K562 (cell line): ENCODE measurements around the gene FGR. TPM values are rescaled to one million over a fixed set of nuclear protein-coding genes. Genes with fewer than 3 reads are reported as not detected.
A peak's percentile ranks its signal among the peaks of the same experiment; 100 is the strongest.

Source experiments
- BMI1 ChIP-seq: fragments of 150-350 bp; IDR thresholded peaks from 2 replicates; pipeline ENCODE4 v1.6.1; 2014; ENCODE audit warnings: low read length
- CBX1 ChIP-seq: sonication (generic); IDR thresholded peaks from 2 replicates; pipeline ENCODE4 v1.6.1; 2016; ENCODE audit warnings: antibody characterized with exemption, low read depth, mild to moderate bottlenecking
- DPF2 ChIP-seq: fragments of 450-650 bp; IDR thresholded peaks from 2 replicates; pipeline ENCODE4 v1.6.1; 2016
- EP400 ChIP-seq: fragments of 450-650 bp; IDR thresholded peaks from 2 replicates; pipeline ENCODE4 v1.6.1; 2017; ENCODE audit warnings: antibody characterized with exemption, mild to moderate bottlenecking, moderate library complexity
- FOS ChIP-seq: IDR thresholded peaks from 3 replicates; pipeline ENCODE4 v1.6.1; 2011; ENCODE audit not compliant: insufficient read length; ENCODE audit errors: extremely low read depth
- MTA3 ChIP-seq: fragments of 450-650 bp; formaldehyde crosslinking; IDR thresholded peaks from 2 replicates; pipeline ENCODE4 v1.6.1; 2017; ENCODE audit warnings: mild to moderate bottlenecking, borderline replicate concordance
- NFXL1 ChIP-seq: fragments of 450-650 bp; formaldehyde crosslinking; IDR thresholded peaks from 2 replicates; pipeline ENCODE4 v1.4.0; 2021; ENCODE audit warnings: mild to moderate bottlenecking
- PHF21A ChIP-seq: fragments of 450-650 bp; IDR thresholded peaks from 2 replicates; pipeline ENCODE4 v1.6.1; 2017; ENCODE audit warnings: low read depth, borderline replicate concordance
- POLR3A ChIP-seq: IDR thresholded peaks from 2 replicates; pipeline ENCODE4 v1.6.1; 2011; ENCODE audit warnings: borderline replicate concordance, mild to moderate bottlenecking, moderate library complexity; ENCODE audit not compliant: insufficient read length, insufficient read depth; ENCODE audit errors: extremely low read depth
- RFX7 ChIP-seq: fragments of 250-450 bp; sonication (Bioruptor Pico); IDR thresholded peaks from 2 replicates; pipeline ENCODE4 v1.5.1; 2021; ENCODE audit warnings: mild to moderate bottlenecking
- SIN3A ChIP-seq, 2 experiments: fragments of 150-350 bp in 1 of 2; IDR thresholded peaks; 2 replicates each; pipeline ENCODE4 v1.6.1; 2011 to 2016; ENCODE audit warnings: borderline replicate concordance in 2 of 2, low read depth in 2 of 2, low read length in 2 of 2, mild to moderate bottlenecking in 2 of 2, moderate library complexity in 2 of 2; ENCODE audit not compliant: control insufficient read depth in 1 of 2
- SMARCA4 ChIP-seq: fragments of 450-650 bp; IDR thresholded peaks from 2 replicates; pipeline ENCODE4 v1.6.1; 2016
- SRSF1 ChIP-seq: fragments of 200-400 bp; formaldehyde crosslinking; IDR thresholded peaks from 2 replicates; pipeline ENCODE4 v1.6.1; 2017; ENCODE audit warnings: mild to moderate bottlenecking, low read depth, low read length, moderate library complexity
- TCFL5 ChIP-seq: fragments of 250-450 bp; sonication (Bioruptor Pico); conservative IDR thresholded peaks from 2 replicates; pipeline ENCODE4 v1.6.1; 2021; ENCODE audit warnings: mild to moderate bottlenecking, moderate library complexity, matching md5 sums
- ZFP1 ChIP-seq: fragments of 450-650 bp; formaldehyde crosslinking; IDR thresholded peaks from 2 replicates; pipeline ENCODE4 v1.4.0; 2020; ENCODE audit warnings: mild to moderate bottlenecking, mixed read lengths
- polyA plus RNA-seq, 8 experiments: library from polyadenylated mRNA; depleted of rRNA in 4 of 8; stranded (reverse) in 5 of 8; unstranded in 3 of 8; fragments of >200 nt; fragmentation: Nextera tagmentation in 2 of 8; fragmentation: Illumina TruSeq in 1 of 8; extraction: Ambion mirVana in 2 of 8; extraction: Trizol in 1 of 8; gene quantifications; 2 replicates each; pipeline versions ENCODE4 v1.2.1 to v1.2.3, GENCODE V29; 2011 to 2014; ENCODE audit warnings: inconsistent platforms in 1 of 8, missing spikeins in 1 of 8
- total RNA-seq, 7 experiments: library from RNA; depleted of rRNA in 6 of 7; stranded (reverse); fragments of >200 nt in 6 of 7; fragmentation: Illumina TruSeq in 2 of 7; extraction: Trizol in 2 of 7; gene quantifications; 2 replicates each; pipeline versions ENCODE4 v1.2.1 to v1.2.3, GENCODE V29; 2011 to 2021; ENCODE audit warnings: low replicate concordance in 1 of 7
- TF ChIP-seq, protein P1 (sequence below), 3 experiments: fragments of 200-800 bp in 1 of 3; fragments of 250-450 bp in 1 of 3; fragments of 450-650 bp in 1 of 3; sonication (Bioruptor Pico) in 1 of 3; sonication (Bioruptor generic) in 1 of 3; formaldehyde crosslinking in 1 of 3; IDR thresholded peaks; 2 replicates each; pipeline versions ENCODE4 v1.6.1 to v1.8.0; 2016 to 2022; ENCODE audit warnings: mild to moderate bottlenecking in 2 of 3, missing genetic modification characterization in 2 of 3, missing compliant biosample characterization in 1 of 3, moderate library complexity in 1 of 3
- TF ChIP-seq, protein P2 (sequence below): fragments of 250-450 bp; sonication (Bioruptor Pico); IDR thresholded peaks from 2 replicates; pipeline ENCODE4 v1.4.0; 2020; ENCODE audit warnings: borderline replicate concordance
- TF ChIP-seq, protein P3 (sequence below): sonication (generic); formaldehyde crosslinking; IDR thresholded peaks from 2 replicates; pipeline ENCODE4 v1.8.1; 2023; ENCODE audit warnings: mild to moderate bottlenecking, missing genetic modification reagents, moderate library complexity
- TF ChIP-seq, protein P4 (sequence below): fragments of 450-650 bp; IDR thresholded peaks from 2 replicates; pipeline ENCODE4 v1.6.1; 2016; ENCODE audit warnings: missing biosample characterization, missing genetic modification characterization
- TF ChIP-seq, protein P5 (sequence below): fragments of 450-650 bp; IDR thresholded peaks from 2 replicates; pipeline ENCODE4 v1.6.1; 2014; ENCODE audit warnings: low read depth, mild to moderate bottlenecking, moderate library complexity, borderline replicate concordance

The FGR gene
- total and polyA plus RNA-seq, 9 of the 15 experiments (the other 6 are each of a cell fraction or from before 2014, with no cell fraction given) = 0.04 to 0.11 TPM; not detected in 7

DNA sequence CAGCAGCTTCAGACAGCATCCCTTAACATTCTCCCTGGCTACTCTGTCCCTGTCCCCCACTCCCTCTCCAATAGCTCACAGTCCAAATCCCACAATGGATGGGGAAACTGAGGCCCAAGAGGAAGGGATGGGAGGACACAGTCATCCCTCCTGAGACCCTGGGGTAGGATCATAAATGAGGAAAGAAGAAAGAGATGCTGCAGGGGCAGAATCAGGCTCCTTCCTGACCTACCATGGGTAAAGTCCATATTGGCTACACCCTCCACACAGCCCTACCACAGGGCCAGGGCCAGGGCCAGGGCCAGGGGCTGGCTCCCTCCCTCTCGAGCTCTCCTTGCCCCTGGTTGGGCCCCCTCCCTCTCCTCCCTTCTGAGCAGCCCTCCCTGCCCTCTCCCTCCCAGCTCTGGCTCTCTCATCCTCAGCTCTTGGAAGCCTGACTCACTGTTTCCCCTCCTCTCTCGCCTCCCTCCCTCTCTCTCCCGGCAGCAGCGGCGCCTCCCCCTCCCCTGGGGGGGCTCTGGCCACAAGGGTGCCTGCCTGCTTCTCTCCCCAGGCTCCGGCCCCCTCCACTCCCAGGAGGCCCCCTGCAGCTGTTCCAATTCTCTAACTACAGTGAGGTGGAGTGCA lies 36.0 kb downstream of the FGR start (continued):
- TF ChIP-seq SIN3A (IDR thresholded peaks at IDR 0.05; ENCODE audit: borderline replicate concordance in 2 of 2, control insufficient read depth in 1 of 2, low read depth in 2 of 2, low read length in 2 of 2) = no peak
- TF ChIP-seq EP400 = no peak
- TF ChIP-seq SRSF1 = no peak
- TF ChIP-seq RFX7 (CRISPR knock-in tag) = no peak
- TF ChIP-seq, protein P1, sequence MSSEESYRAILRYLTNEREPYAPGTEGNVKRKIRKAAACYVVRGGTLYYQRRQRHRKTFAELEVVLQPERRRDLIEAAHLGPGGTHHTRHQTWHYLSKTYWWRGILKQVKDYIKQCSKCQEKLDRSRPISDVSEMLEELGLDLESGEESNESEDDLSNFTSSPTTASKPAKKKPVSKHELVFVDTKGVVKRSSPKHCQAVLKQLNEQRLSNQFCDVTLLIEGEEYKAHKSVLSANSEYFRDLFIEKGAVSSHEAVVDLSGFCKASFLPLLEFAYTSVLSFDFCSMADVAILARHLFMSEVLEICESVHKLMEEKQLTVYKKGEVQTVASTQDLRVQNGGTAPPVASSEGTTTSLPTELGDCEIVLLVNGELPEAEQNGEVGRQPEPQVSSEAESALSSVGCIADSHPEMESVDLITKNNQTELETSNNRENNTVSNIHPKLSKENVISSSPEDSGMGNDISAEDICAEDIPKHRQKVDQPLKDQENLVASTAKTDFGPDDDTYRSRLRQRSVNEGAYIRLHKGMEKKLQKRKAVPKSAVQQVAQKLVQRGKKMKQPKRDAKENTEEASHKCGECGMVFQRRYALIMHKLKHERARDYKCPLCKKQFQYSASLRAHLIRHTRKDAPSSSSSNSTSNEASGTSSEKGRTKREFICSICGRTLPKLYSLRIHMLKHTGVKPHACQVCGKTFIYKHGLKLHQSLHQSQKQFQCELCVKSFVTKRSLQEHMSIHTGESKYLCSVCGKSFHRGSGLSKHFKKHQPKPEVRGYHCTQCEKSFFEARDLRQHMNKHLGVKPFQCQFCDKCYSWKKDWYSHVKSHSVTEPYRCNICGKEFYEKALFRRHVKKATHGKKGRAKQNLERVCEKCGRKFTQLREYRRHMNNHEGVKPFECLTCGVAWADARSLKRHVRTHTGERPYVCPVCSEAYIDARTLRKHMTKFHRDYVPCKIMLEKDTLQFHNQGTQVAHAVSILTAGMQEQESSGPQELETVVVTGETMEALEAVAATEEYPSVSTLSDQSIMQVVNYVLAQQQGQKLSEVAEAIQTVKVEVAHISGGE (CRISPR knock-in tag; IDR thresholded peaks at IDR 0.05) = no peak
- TF ChIP-seq, protein P2, sequence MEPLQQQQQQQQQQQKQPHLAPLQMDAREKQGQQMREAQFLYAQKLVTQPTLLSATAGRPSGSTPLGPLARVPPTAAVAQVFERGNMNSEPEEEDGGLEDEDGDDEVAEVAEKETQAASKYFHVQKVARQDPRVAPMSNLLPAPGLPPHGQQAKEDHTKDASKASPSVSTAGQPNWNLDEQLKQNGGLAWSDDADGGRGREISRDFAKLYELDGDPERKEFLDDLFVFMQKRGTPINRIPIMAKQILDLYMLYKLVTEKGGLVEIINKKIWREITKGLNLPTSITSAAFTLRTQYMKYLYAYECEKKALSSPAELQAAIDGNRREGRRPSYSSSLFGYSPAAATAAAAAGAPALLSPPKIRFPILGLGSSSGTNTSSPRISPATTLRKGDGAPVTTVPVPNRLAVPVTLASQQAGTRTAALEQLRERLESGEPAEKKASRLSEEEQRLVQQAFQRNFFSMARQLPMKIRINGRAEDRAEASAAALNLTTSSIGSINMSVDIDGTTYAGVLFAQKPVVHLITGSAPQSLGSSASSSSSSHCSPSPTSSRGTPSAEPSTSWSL (CRISPR knock-in tag) = no peak
- TF ChIP-seq CBX1 = no peak
- TF ChIP-seq, protein P3, sequence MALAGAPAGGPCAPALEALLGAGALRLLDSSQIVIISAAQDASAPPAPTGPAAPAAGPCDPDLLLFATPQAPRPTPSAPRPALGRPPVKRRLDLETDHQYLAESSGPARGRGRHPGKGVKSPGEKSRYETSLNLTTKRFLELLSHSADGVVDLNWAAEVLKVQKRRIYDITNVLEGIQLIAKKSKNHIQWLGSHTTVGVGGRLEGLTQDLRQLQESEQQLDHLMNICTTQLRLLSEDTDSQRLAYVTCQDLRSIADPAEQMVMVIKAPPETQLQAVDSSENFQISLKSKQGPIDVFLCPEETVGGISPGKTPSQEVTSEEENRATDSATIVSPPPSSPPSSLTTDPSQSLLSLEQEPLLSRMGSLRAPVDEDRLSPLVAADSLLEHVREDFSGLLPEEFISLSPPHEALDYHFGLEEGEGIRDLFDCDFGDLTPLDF (CRISPR knock-in tag) = no peak
- no peak for TF ChIP-seq PHF21A
- TF ChIP-seq ZFP1 (CRISPR knock-in tag) = no peak
- TF ChIP-seq MTA3 = no peak
- TF ChIP-seq SMARCA4 = peak; percentile 88
- no peak for TF ChIP-seq BMI1
- no peak for TF ChIP-seq NFXL1 (CRISPR knock-in tag)
- TF ChIP-seq POLR3A = no peak
- peak; percentile 89 for TF ChIP-seq DPF2
- TF ChIP-seq, protein P4, sequence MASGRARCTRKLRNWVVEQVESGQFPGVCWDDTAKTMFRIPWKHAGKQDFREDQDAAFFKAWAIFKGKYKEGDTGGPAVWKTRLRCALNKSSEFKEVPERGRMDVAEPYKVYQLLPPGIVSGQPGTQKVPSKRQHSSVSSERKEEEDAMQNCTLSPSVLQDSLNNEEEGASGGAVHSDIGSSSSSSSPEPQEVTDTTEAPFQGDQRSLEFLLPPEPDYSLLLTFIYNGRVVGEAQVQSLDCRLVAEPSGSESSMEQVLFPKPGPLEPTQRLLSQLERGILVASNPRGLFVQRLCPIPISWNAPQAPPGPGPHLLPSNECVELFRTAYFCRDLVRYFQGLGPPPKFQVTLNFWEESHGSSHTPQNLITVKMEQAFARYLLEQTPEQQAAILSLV = no peak
- TF ChIP-seq TCFL5 = no peak
- TF ChIP-seq FOS = peak; percentile 26
- TF ChIP-seq, protein P5, sequence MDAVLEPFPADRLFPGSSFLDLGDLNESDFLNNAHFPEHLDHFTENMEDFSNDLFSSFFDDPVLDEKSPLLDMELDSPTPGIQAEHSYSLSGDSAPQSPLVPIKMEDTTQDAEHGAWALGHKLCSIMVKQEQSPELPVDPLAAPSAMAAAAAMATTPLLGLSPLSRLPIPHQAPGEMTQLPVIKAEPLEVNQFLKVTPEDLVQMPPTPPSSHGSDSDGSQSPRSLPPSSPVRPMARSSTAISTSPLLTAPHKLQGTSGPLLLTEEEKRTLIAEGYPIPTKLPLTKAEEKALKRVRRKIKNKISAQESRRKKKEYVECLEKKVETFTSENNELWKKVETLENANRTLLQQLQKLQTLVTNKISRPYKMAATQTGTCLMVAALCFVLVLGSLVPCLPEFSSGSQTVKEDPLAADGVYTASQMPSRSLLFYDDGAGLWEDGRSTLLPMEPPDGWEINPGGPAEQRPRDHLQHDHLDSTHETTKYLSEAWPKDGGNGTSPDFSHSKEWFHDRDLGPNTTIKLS = no peak
